Stimulated activated CD4-positive, alpha-beta T cell treated with anti-CD3 and anti-CD28 coated beads, Interleukin-15, amount 100 ng/mL, for 1 hour (primary cell): Measurements from ENCODE around the gene CFAP68.

Experiments
- DNase-seq, 2 donors: peaks; one replicate each; pipeline ENCODE4 v3.0.0-alpha.2; 2020; ENCODE audit warnings: low read depth in 1 of 2, low spot score in 1 of 2

CFAP68 gene

GRCh38 chr11:111878849-111879636, at the start of gene CFAP68, which contains the start of gene FDXACB1:
Gene CFAP68, plus strand, starts transcription at chr11:111879541. Its CDS starts 20 bp downstream, at chr11:111879561.
Gene FDXACB1, minus strand, starts transcription at chr11:111879165. Its CDS starts 33 bp downstream, at chr11:111879132.
- peak; percentile 77 to 87 for DNase-seq

- no peak for DNase-seq
These were observed 45.8 kb upstream of the CFAP68 start for GRCh38 chr11:111833524-111833923.

GRCh38 chr11:111834432-111835163, 44.7 kb upstream of the CFAP68 start:
- DNase-seq: no peak

- DNase-seq: no peak
These were observed 43.7 kb upstream of the CFAP68 start for GRCh38 chr11:111835665-111836064.

GRCh38 chr11:111836162-111836561, 43.2 kb upstream of the CFAP68 start:
- DNase-seq: no peak

- DNase-seq: no peak
These were observed 42.6 kb upstream of the CFAP68 start for GRCh38 chr11:111836721-111837120.

- DNase-seq: no peak
These were observed 41.9 kb upstream of the CFAP68 start for GRCh38 chr11:111837366-111837891.

- no peak for DNase-seq
These were observed 41.3 kb upstream of the CFAP68 start for GRCh38 chr11:111838054-111838453.

- DNase-seq: no peak
These were observed 39.2 kb upstream of the CFAP68 start for GRCh38 chr11:111840143-111840542.

- peak; percentile 69 for DNase-seq
These were observed 37.8 kb upstream of the CFAP68 start for GRCh38 chr11:111841370-111842053.

- DNase-seq: no peak
These were observed 35.7 kb upstream of the CFAP68 start for GRCh38 chr11:111843661-111844060.

- DNase-seq: no peak
These were observed 33.9 kb upstream of the CFAP68 start for GRCh38 chr11:111845276-111846028.

GRCh38 chr11:111846063-111846462, 33.3 kb upstream of the CFAP68 start:
- no peak for DNase-seq

GRCh38 chr11:111846636-111847035, 32.7 kb upstream of the CFAP68 start:
- no peak for DNase-seq

- no peak for DNase-seq
These were observed 29.7 kb upstream of the CFAP68 start for GRCh38 chr11:111849631-111850030.

- DNase-seq: no peak
These were observed 28.3 kb upstream of the CFAP68 start for GRCh38 chr11:111851067-111851466.

- DNase-seq: no peak
These were observed 27.7 kb upstream of the CFAP68 start for GRCh38 chr11:111851636-111852035.

- DNase-seq: no peak
These were observed 27.2 kb upstream of the CFAP68 start for GRCh38 chr11:111852103-111852502.

GRCh38 chr11:111855506-111855905, 23.8 kb upstream of the CFAP68 start:
- DNase-seq: no peak

- no peak for DNase-seq
These were observed 19.1 kb upstream of the CFAP68 start for GRCh38 chr11:111860257-111860656.

GRCh38 chr11:111870113-111870512, 9.2 kb upstream of the CFAP68 start:
- DNase-seq: no peak
